Fibroblast of lung (primary cell): ENCODE data around the gene PATJ.

Experiments used
- EZH2 ChIP-seq: IDR thresholded peaks from 2 replicates; pipeline ENCODE4 v1.5.1; 2012; ENCODE audit warnings: low read length, control low read depth, mild to moderate bottlenecking; ENCODE audit errors: missing control alignments
- TF ChIP-seq, protein P1 (sequence below), 2 donors: IDR thresholded peaks in 1 of 2; conservative IDR thresholded peaks in 1 of 2; 1 replicate in 1 of 2; 2 replicates in 1 of 2; pipeline ENCODE4 v1.5.1; 2011 to 2012; ENCODE audit warnings: low read length in 2 of 2, control low read depth in 1 of 2, inconsistent platforms in 1 of 2, low read depth in 1 of 2, mild to moderate bottlenecking in 1 of 2

GRCh38 chr1:61952675-61953074 is 210.4 kb downstream of the PATJ start:
- TF ChIP-seq EZH2 = no peak
- TF ChIP-seq, protein P1, sequence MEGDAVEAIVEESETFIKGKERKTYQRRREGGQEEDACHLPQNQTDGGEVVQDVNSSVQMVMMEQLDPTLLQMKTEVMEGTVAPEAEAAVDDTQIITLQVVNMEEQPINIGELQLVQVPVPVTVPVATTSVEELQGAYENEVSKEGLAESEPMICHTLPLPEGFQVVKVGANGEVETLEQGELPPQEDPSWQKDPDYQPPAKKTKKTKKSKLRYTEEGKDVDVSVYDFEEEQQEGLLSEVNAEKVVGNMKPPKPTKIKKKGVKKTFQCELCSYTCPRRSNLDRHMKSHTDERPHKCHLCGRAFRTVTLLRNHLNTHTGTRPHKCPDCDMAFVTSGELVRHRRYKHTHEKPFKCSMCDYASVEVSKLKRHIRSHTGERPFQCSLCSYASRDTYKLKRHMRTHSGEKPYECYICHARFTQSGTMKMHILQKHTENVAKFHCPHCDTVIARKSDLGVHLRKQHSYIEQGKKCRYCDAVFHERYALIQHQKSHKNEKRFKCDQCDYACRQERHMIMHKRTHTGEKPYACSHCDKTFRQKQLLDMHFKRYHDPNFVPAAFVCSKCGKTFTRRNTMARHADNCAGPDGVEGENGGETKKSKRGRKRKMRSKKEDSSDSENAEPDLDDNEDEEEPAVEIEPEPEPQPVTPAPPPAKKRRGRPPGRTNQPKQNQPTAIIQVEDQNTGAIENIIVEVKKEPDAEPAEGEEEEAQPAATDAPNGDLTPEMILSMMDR (conservative IDR thresholded peaks at IDR 0.05 in 1 of 2, IDR thresholded peaks at IDR 0.05 in 1 of 2; ENCODE audit: low read depth in 1 of 2, low read length in 2 of 2) = no peak
